Transverse colon (tissue), 4 donors: ENCODE results near the gene IDS. TPM values are rescaled to one million over a fixed set of nuclear protein-coding genes. Genes with fewer than 3 reads are reported as not detected.

Experiments
- DNase-seq: peaks from one replicate; pipeline ENCODE4 v3.0.0-alpha.2; 2019
- H3K27ac ChIP-seq, 4 donors: fragments of 200-600 bp; sonication (generic); 2 replicates each; pipeline ENCODE4 v1.5.1; 2016 to 2018; ENCODE audit warnings: inconsistent platforms in 4 of 4
- H3K27me3 ChIP-seq: fragments of 200-600 bp; sonication (generic); 2 replicates; pipeline ENCODE4 v1.5.1; 2017; ENCODE audit warnings: inconsistent platforms
- H3K36me3 ChIP-seq, 4 donors: fragments of 200-600 bp; sonication (generic); 2 replicates each; pipeline ENCODE4 v1.5.1; 2017 to 2019; ENCODE audit warnings: inconsistent platforms in 4 of 4
- H3K4me1 ChIP-seq, 4 donors: fragments of 200-600 bp; sonication (generic); 2 replicates each; pipeline ENCODE4 v1.5.1; 2017 to 2020; ENCODE audit warnings: inconsistent platforms in 4 of 4
- H3K4me3 ChIP-seq, 4 donors: fragments of 200-600 bp; sonication (generic); 1 replicate in 1 of 4; 2 replicates in 3 of 4; pipeline versions ENCODE4 v1.5.1 to v1.6.1; 2017 to 2019; ENCODE audit warnings: inconsistent platforms in 4 of 4
- H3K9me3 ChIP-seq, 2 donors: fragments of 200-600 bp; sonication (generic); 2 replicates each; pipeline ENCODE4 v1.5.1; 2017 to 2019; ENCODE audit warnings: inconsistent platforms in 2 of 2
- CTCF ChIP-seq, 5 experiments: fragments of 200-600 bp in 3 of 5; fragments of 450-650 bp in 2 of 5; sonication (generic) in 3 of 5; IDR thresholded peaks; 1 replicate in 2 of 5; 2 replicates in 3 of 5; pipeline ENCODE4 v1.5.1; 2016 to 2017; ENCODE audit warnings: antibody characterized with exemption in 5 of 5, inconsistent platforms in 3 of 5, mild to moderate bottlenecking in 2 of 5, moderate library complexity in 1 of 5
- EP300 ChIP-seq: sonication (generic); formaldehyde crosslinking; IDR thresholded peaks from one replicate; pipeline ENCODE4 v1.6.1; 2017; ENCODE audit warnings: antibody characterized with exemption, low read depth
- POLR2A ChIP-seq: fragments of 450-650 bp; IDR thresholded peaks from one replicate; pipeline ENCODE4 v1.6.1; 2016; ENCODE audit warnings: antibody characterized with exemption, mild to moderate bottlenecking, moderate library complexity
- POLR2AphosphoS5 ChIP-seq, 3 donors: sonication (generic); formaldehyde crosslinking; IDR thresholded peaks; one replicate each; pipeline ENCODE4 v1.6.1; 2016; ENCODE audit warnings: antibody characterized with exemption in 3 of 3
- WGBS, 2 donors: methylation state at CpG; one replicate each; pipeline ENCODE4 v1.1.5; 2018; ENCODE audit warnings: low coverage in 1 of 2; 5-methylcytosine and 5-hydroxymethylcytosine counted together
- in situ Hi-C, 4 donors: fragments of 200-750 bp; cut with MboI; loops; one replicate each; pipeline versions ENCODE4 v1.15.0 to v1.15.1; 2017; ENCODE audit warnings: low sequenced_read_pairs in 3 of 4, low pct_ligation_motif_present in 1 of 4, low pct_unique_long_range_greater_than_20kb in 1 of 4
- intact Hi-C: fragments of 100-400 bp; cut with DNase I; formaldehyde crosslinking; loops from one replicate; pipeline ENCODE4 v1.15.1; 2023; ENCODE audit warnings: low total_unique reads
- total RNA-seq, 4 donors: library from RNA; depleted of rRNA; stranded (reverse); fragments of >200 nt; gene quantifications; one replicate each; pipeline ENCODE4 v1.1.0, GENCODE V29; 2016

IDS gene
- total RNA-seq, 4 donors from 2014 or later, result 52.5 to 137 (median 59.2) TPM

- intact Hi-C loops (no loop called here), in situ Hi-C loops (loop anchor here in 1 of 4 donors (25.0 kb wide), 1 partner anchor 1575 kb away; the partner anchor contains the start of gene FMR1)
- TF ChIP-seq POLR2A (no peak), EP300 (no peak), CTCF (IDR thresholded peaks at IDR 0.05) (no peak), POLR2AphosphoS5 (IDR thresholded peaks at IDR 0.05) (no peak)
- Histone ChIP-seq H3K27ac (no peak overlapping the region), H3K4me1 (peaks cover 0 to 3% (median 0%) of the 10 kb centered on the region in 4 donors), H3K36me3 (peaks cover 0 to 4% (median 0%) of the 10 kb centered on the region in 4 donors), H3K27me3 (no peaks in the 10 kb centered on the region), H3K9me3 (no peaks in the 10 kb centered on the region), H3K4me3 (no peak overlapping the region)
- DNase-seq, result no peak
- 77% methylated on average over 6 of the region's 6 CpGs; no CpG with 5 or more reads in 1 of the 2 donors for WGBS, 2 donors
These were observed 17.8 kb downstream of the IDS start for GRCh38 chrX:149487292-149487691.

DNA sequence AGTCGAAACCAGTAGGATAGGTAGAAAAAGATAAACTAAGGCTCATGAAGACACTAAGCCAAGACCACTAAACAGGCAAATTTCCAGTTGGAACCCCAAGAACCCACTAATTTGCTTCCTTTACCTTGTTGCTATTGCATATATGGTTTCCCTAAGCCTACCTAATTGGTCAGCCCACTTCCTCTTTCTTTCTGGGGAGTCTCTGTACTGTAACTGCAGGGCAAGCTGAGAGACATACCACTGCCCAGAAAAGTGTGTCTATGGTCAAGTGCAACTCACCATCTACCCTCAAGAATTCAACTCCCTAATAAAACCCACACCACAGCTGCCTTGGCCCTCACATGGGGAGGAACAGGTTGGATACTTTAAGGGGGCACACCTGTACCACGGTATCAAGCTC is 28.6 kb downstream of the IDS start:
- H3K36me3 ChIP-seq, result no peaks in the 10 kb centered on the region
- H3K4me3 ChIP-seq, result no peak overlapping the region
- DNase-seq, result no peak
- intact Hi-C loops, result no loop called here
- TF ChIP-seq EP300, result no peak
- no peak for TF ChIP-seq POLR2AphosphoS5 (IDR thresholded peaks at IDR 0.05)
- no peak for TF ChIP-seq POLR2A
- no peak for TF ChIP-seq CTCF (IDR thresholded peaks at IDR 0.05)
- WGBS, 2 donors, result 85% methylated on average over 2 of the region's 2 CpGs; no CpG with 5 or more reads in 1 of the 2 donors
- no peaks in the 10 kb centered on the region for H3K27me3 ChIP-seq
- no peaks in the 10 kb centered on the region for H3K4me1 ChIP-seq
- H3K9me3 ChIP-seq, result no peaks in the 10 kb centered on the region
- H3K27ac ChIP-seq, result no peak overlapping the region
- in situ Hi-C loops, result loop anchor here in 1 of 4 donors (25.0 kb wide), 1 partner anchor 1564 kb away; the partner anchor contains the start of gene FMR1

DNA sequence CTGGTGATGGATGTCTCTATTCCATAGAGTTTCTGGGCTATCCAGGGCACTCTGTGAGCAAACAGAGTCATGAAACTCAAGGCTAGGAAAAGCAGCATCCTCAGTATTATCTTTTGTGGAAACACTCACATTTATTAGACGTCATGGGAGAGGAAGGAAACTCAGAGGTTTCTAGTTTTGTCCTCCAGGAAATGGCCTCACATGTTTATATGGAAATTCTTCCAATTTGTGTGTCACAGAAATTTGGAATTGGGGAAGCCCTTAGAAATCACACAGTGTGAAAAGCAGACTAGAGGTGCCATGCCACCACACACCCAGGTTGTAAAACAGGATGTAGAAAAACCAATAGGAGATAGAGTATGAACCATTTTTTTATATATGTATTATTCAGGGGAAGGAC is 31.1 kb downstream of the IDS start:
- intact Hi-C loops, result no loop called here
- WGBS, 2 donors, result 32% methylated on average over 1 of the region's 1 CpG; no CpG with 5 or more reads in 1 of the 2 donors

DNA sequence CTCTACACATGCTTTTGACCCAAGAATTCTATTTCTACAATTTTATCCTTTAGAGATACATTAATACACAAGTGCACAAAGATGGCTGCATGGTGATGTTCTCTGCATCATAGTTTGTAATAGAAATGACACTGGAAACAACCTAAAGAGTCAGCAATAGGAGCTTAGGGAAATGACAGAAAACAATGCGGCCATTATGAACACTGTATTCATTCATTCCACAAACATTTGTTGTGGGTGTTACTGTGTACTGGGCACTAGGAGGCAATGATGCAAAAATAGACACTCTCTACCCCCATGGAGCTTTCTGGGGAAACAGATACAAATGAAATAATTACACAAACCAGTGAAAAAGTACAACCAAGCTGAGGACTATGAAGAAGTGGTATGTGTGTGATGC is 32.0 kb downstream of the IDS start:
- in situ Hi-C loops, result loop anchor here in 1 of 4 donors (25.0 kb wide), 1 partner anchor 1436 kb away; no protein-coding TSS in a partner anchor

More for the DNA sequence above, 31.1 kb downstream of the IDS start:
- DNase-seq, result no peak
- Histone ChIP-seq H3K4me1 (no peaks in the 10 kb centered on the region), H3K27ac (no peak overlapping the region), H3K4me3 (no peak overlapping the region), H3K9me3 (no peaks in the 10 kb centered on the region), H3K27me3 (no peaks in the 10 kb centered on the region), H3K36me3 (no peaks in the 10 kb centered on the region)
- in situ Hi-C loops, result loop anchor here in 1 of 4 donors (25.0 kb wide), 1 partner anchor 1437 kb away; no protein-coding TSS in a partner anchor
- no peak for TF ChIP-seq CTCF (IDR thresholded peaks at IDR 0.05)
- TF ChIP-seq POLR2A, result no peak
- TF ChIP-seq EP300, result no peak
- no peak for TF ChIP-seq POLR2AphosphoS5 (IDR thresholded peaks at IDR 0.05)

More for the DNA sequence above, 32.0 kb downstream of the IDS start:
- Histone ChIP-seq H3K27ac (no peak overlapping the region), H3K4me1 (no peaks in the 10 kb centered on the region), H3K27me3 (no peaks in the 10 kb centered on the region), H3K4me3 (no peak overlapping the region), H3K9me3 (no peaks in the 10 kb centered on the region), H3K36me3 (no peaks in the 10 kb centered on the region)
- DNase-seq, result no peak
- intact Hi-C loops, result no loop called here
- TF ChIP-seq POLR2A, result no peak
- no peak for TF ChIP-seq EP300
- TF ChIP-seq CTCF (IDR thresholded peaks at IDR 0.05), result no peak
- TF ChIP-seq POLR2AphosphoS5 (IDR thresholded peaks at IDR 0.05), result no peak
- WGBS, 2 donors, result 71 to 94% methylated on average over 1 of the region's 1 CpG
